WI38 (cell line): Measurements from ENCODE around the gene FAM174C.

Source experiments
- H3K4me3 ChIP-seq: 2 replicates; pipeline ENCODE4 v1.5.1; 2011; ENCODE audit warnings: low read depth, mild to moderate bottlenecking, control low read depth, low read length
- CTCF ChIP-seq: IDR thresholded peaks from 2 replicates; pipeline ENCODE4 v1.5.1; 2012; ENCODE audit warnings: low read depth, mild to moderate bottlenecking, control low read depth, low read length

Gene FAM174C

GRCh38 chr19:1290703-1291651 lies 15.6 kb downstream of the FAM174C start:
- TF ChIP-seq CTCF = no peak
- no peak overlapping the region for H3K4me3 ChIP-seq

GRCh38 chr19:1291761-1292418 lies 16.6 kb downstream of the FAM174C start:
- H3K4me3 ChIP-seq = no peak overlapping the region
- TF ChIP-seq CTCF = no peak

GRCh38 chr19:1292419-1293151 lies 17.3 kb downstream of the FAM174C start:
- TF ChIP-seq CTCF = no peak
- no peak overlapping the region for H3K4me3 ChIP-seq

GRCh38 chr19:1293782-1294604 lies 18.7 kb downstream of the FAM174C start:
- no peak for TF ChIP-seq CTCF
- H3K4me3 ChIP-seq = no peak overlapping the region

- no peak overlapping the region for H3K4me3 ChIP-seq
- no peak for TF ChIP-seq CTCF
Observed at GRCh38 chr19:1294688-1295087, 19.4 kb downstream of the FAM174C start.

- TF ChIP-seq CTCF = no peak
- H3K4me3 ChIP-seq = no peak overlapping the region
Observed at GRCh38 chr19:1295169-1296012, 20.1 kb downstream of the FAM174C start.
